ACC112 (cell line): ENCODE results near the gene RGPD8.
"Not testable (repeated sequence)": the region's sequence is repeated elsewhere in the genome, so short reads cannot be mapped to it uniquely, and the experiment has no call there.

Source experiments
- H2AFZ ChIP-seq: fragments of 200-600 bp; sonication (generic); one replicate; pipeline ENCODE4 v1.6.0; 2017; ENCODE audit warnings: antibody characterized with exemption, low read length; ENCODE audit not compliant: unreplicated experiment
- H3K27ac ChIP-seq: fragments of 200-600 bp; sonication (generic); 2 replicates; pipeline ENCODE4 v1.5.1; 2014; ENCODE audit warnings: low read depth, mild to moderate bottlenecking, antibody characterized with exemption, low read length, moderate library complexity
- H3K27me3 ChIP-seq: fragments of 200-600 bp; sonication (generic); 2 replicates; pipeline ENCODE4 v1.6.1; 2014; ENCODE audit warnings: mild to moderate bottlenecking, antibody characterized with exemption, low read length, moderate library complexity, mixed read lengths; ENCODE audit not compliant: insufficient read depth
- H3K36me3 ChIP-seq: fragments of 200-600 bp; sonication (generic); 2 replicates; pipeline ENCODE4 v1.6.1; 2016; ENCODE audit warnings: mild to moderate bottlenecking, antibody characterized with exemption, low read length, moderate library complexity, mixed read lengths; ENCODE audit not compliant: insufficient read depth
- H3K4me1 ChIP-seq: fragments of 200-600 bp; sonication (generic); one replicate; pipeline ENCODE4 v1.6.1; 2016; ENCODE audit warnings: low read length, mixed read lengths; ENCODE audit not compliant: insufficient read depth, unreplicated experiment, control insufficient read depth
- H3K4me3 ChIP-seq: fragments of 200-600 bp; sonication (generic); 2 replicates; pipeline ENCODE4 v1.5.1; 2014; ENCODE audit warnings: mild to moderate bottlenecking, low read depth, low read length
- H3K79me2 ChIP-seq: fragments of 200-600 bp; sonication (generic); one replicate; pipeline ENCODE4 v1.6.0; 2016; ENCODE audit warnings: low read length; ENCODE audit not compliant: control insufficient read depth, unreplicated experiment, insufficient read depth

RGPD8 gene

DNA sequence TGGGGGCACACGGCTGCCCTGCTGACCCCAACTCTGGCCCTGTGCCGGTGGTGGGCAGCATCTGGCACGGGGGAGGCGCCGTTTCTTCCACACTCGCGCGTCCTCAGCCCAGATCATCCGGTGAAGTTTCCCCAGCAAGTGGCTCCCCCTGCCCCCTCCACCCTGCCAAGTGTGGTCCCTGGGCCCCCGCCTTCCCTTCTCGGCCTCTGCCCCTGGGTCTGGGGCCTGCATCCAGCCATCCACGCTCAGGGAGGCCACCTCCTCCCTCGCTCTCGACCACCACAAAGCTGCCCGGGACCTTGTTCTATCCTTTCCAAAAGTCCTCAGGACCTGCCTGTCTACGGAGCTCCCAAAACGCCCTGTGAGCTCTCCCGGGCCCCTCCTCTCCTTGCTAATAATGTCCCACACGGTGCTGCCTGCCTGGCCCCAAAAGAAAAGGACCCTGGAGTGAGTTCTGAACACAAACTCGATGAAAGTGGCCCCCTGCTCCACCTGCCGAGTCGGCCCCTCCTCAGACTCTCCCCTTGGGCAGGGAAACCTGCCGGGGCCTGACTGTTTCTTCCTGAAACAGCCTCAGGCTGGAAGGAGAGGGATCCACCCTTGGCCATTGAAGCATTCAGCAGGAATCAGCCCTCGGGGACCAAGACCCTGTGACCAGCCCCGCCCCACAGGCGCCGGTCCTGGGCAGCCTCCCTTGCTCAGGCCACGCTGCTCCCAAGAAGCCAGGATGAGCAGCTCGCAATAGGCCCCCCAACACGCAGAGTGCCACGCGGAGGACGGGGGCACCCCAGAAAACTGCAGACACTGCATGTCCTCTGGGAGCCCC lies 1.7 kb upstream of the RGPD8 start:
- H3K4me3 ChIP-seq: not testable (repeated sequence)

GRCh38 chr2:112433932-112434730 lies 686 bp upstream of the RGPD8 start:
- H2AFZ ChIP-seq: no peak overlapping the region
- H3K27me3 ChIP-seq: no peaks in the 10 kb centered on the region
- no peaks in the 10 kb centered on the region for H3K36me3 ChIP-seq
- no peaks in the 10 kb centered on the region for H3K79me2 ChIP-seq
- no peak overlapping the region for H3K27ac ChIP-seq
- H3K4me3 ChIP-seq: no peak overlapping the region
- H3K4me1 ChIP-seq: peaks cover 3% of the 10 kb centered on the region

More for the DNA sequence above, 1.7 kb upstream of the RGPD8 start:
- H3K4me1 ChIP-seq, H3K27me3 ChIP-seq, H3K36me3 ChIP-seq, H2AFZ ChIP-seq, H3K27ac ChIP-seq, H3K79me2 ChIP-seq: not testable (repeated sequence)

- H3K79me2 ChIP-seq, H3K27me3 ChIP-seq, H3K4me1 ChIP-seq, H3K27ac ChIP-seq, H3K36me3 ChIP-seq, H2AFZ ChIP-seq: not testable (repeated sequence)
- H3K4me3 ChIP-seq: peak overlapping the region; percentile 76
These were observed 538 bp downstream of the RGPD8 start for GRCh38 chr2:112432735-112433479.

GRCh38 chr2:112432390-112432734 lies 1.1 kb downstream of the RGPD8 start:
- H3K27me3 ChIP-seq, H3K4me1 ChIP-seq, H3K27ac ChIP-seq, H3K79me2 ChIP-seq, H3K36me3 ChIP-seq: not testable (repeated sequence)
- peak overlapping the region; percentile 32 for H2AFZ ChIP-seq
- H3K4me3 ChIP-seq: peak overlapping the region; percentile 76

DNA sequence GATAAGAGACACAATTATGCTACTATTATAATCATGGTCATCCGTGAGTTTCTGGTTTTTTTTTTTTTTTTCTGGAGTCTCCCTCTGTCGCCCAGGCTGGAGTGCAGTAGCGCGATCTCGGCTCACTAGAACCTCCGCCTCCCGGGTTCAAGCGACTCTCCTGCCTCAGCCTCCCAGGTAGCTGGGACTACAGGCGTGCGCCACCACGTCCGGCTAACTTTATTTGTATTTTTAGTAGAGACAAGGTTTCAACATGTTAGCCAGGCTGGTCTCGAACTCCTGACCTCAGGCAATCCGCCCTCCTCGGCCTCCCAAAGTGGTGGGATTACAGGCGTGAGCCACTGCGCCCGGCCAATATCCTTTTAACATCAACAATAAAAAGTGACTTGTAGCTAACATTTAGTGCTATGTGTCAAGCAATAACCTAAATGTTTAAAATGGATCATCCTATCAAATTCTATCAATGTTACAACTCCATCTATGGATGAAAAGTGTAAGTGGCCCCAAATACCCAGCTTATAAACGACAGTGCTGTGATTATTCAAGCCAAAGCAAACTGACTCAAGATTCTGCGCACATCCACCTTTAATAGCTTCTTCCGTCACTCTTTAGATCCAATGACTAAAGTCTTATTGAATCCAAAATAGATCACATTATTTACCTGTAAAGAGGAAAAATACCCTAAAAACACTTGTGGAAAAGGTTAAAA lies 1.7 kb downstream of the RGPD8 start:
- H3K27me3 ChIP-seq, H3K27ac ChIP-seq, H3K79me2 ChIP-seq, H3K4me1 ChIP-seq, H3K36me3 ChIP-seq, H2AFZ ChIP-seq: not testable (repeated sequence)
- H3K4me3 ChIP-seq: peak overlapping the region; percentile 76

GRCh38 chr2:112424553-112424952 lies 8.9 kb downstream of the RGPD8 start:
- H2AFZ ChIP-seq, H3K27ac ChIP-seq, H3K36me3 ChIP-seq: not testable (repeated sequence)

GRCh38 chr2:112416860-112417259 lies 16.6 kb downstream of the RGPD8 start:
- H3K27ac ChIP-seq, H3K79me2 ChIP-seq, H2AFZ ChIP-seq, H3K27me3 ChIP-seq, H3K4me1 ChIP-seq, H3K36me3 ChIP-seq, H3K4me3 ChIP-seq: not testable (repeated sequence)

More at GRCh38 chr2:112424553-112424952, 8.9 kb downstream of the RGPD8 start:
- H3K27me3 ChIP-seq, H3K4me1 ChIP-seq, H3K4me3 ChIP-seq, H3K79me2 ChIP-seq: not testable (repeated sequence)

- H2AFZ ChIP-seq, H3K36me3 ChIP-seq, H3K4me3 ChIP-seq, H3K27me3 ChIP-seq, H3K79me2 ChIP-seq, H3K4me1 ChIP-seq, H3K27ac ChIP-seq: not testable (repeated sequence)
These were observed 73.4 kb downstream of the RGPD8 start for GRCh38 chr2:112360055-112360454.

DNA sequence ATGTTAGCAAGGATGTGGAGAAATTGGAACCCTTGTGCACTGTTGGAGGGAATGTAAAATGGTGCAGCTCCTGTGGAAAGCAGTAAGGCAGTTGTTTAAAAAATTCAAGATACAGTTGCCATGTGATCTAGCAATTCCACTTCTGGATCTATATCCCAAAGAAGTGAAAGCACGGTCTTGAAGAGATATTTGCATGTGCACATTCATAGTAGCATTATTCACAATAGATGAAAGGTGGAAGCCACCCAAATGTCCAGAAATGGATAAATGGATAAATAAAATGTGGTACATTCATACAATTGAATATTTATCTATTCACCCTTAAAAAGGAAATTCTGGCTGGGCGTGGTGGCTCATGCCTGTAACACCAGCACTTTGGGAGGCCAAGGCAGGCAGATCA lies 79.1 kb downstream of the RGPD8 start:
- not testable (repeated sequence) for H3K4me3 ChIP-seq, H3K79me2 ChIP-seq

GRCh38 chr2:112352809-112353603 lies 80.4 kb downstream of the RGPD8 start:
- H3K79me2 ChIP-seq, H3K27me3 ChIP-seq, H2AFZ ChIP-seq, H3K4me1 ChIP-seq, H3K36me3 ChIP-seq, H3K4me3 ChIP-seq, H3K27ac ChIP-seq: not testable (repeated sequence)

More for the DNA sequence above, 79.1 kb downstream of the RGPD8 start:
- not testable (repeated sequence) for H3K4me1 ChIP-seq, H2AFZ ChIP-seq, H3K27me3 ChIP-seq, H3K36me3 ChIP-seq, H3K27ac ChIP-seq
